ENCODE results near the gene SMIM28.

SMIM28 gene

DNA sequence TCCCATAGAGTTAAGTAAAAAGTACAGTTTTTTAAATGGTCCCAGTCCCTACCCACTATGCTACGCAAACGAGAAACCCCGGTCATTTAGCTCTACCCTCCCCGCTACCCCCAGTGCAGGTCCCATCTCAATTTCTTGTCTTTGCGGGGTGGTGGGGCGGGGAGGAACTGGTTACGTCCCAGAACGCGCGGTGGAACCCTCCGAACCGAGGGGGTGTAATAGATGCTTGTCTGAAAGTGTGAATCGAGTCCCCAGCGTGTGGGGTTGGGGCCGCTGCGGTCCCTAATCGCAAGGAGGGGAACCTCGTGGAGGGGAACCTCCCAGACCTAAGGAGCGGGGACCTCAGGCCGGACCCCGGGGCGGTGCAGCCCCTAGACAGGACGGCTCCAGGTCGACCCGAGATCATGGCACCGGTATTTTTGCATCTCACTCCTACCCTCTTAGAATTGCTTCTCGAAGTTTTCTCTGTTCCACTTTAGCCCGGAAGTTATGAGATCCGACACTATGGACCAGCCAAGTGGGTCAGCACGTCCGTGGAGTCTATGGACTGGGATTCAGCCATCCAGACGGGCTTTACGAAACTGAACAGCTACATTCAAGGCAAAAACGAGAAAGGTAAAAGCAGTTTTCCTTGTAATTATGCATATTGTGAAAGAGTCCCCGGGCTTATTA is 27.1 kb downstream of the SMIM28 start (continued):
- TF ChIP-seq, protein P1, sequence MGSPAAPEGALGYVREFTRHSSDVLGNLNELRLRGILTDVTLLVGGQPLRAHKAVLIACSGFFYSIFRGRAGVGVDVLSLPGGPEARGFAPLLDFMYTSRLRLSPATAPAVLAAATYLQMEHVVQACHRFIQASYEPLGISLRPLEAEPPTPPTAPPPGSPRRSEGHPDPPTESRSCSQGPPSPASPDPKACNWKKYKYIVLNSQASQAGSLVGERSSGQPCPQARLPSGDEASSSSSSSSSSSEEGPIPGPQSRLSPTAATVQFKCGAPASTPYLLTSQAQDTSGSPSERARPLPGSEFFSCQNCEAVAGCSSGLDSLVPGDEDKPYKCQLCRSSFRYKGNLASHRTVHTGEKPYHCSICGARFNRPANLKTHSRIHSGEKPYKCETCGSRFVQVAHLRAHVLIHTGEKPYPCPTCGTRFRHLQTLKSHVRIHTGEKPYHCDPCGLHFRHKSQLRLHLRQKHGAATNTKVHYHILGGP (tag by site-specific recombination; IDR thresholded peaks at IDR 0.05) = no peak
- TF ChIP-seq, protein P2, sequence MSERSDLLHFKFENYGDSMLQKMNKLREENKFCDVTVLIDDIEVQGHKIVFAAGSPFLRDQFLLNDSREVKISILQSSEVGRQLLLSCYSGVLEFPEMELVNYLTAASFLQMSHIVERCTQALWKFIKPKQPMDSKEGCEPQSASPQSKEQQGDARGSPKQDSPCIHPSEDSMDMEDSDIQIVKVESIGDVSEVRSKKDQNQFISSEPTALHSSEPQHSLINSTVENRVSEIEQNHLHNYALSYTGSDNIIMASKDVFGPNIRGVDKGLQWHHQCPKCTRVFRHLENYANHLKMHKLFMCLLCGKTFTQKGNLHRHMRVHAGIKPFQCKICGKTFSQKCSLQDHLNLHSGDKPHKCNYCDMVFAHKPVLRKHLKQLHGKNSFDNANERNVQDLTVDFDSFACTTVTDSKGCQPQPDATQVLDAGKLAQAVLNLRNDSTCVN (tag by site-specific recombination; optimal IDR thresholded peaks at IDR 0.05) = no peak
- TF ChIP-seq ZBTB48 (tag by site-specific recombination; IDR thresholded peaks at IDR 0.05) (peak; percentile 76; the same call in 1 of the 2 replicates), KLF10 (tag by site-specific recombination; IDR thresholded peaks at IDR 0.05) (no peak), ZBTB1 (tag by site-specific recombination; IDR thresholded peaks at IDR 0.05) (no peak), ZFP37 (tag by site-specific recombination; IDR thresholded peaks at IDR 0.05) (no peak), BCL11B (tag by site-specific recombination; IDR thresholded peaks at IDR 0.05; ENCODE audit: low read depth) (no peak), ZNF660 (tag by site-specific recombination; IDR thresholded peaks at IDR 0.05) (no peak), ZNF211 (tag by site-specific recombination; IDR thresholded peaks at IDR 0.05; ENCODE audit: low read depth) (no peak), SP2 (tag by site-specific recombination; IDR thresholded peaks at IDR 0.05) (peak; percentile 21), ZNF350 (tag by site-specific recombination; IDR thresholded peaks at IDR 0.05) (no peak), ZNF658 (tag by site-specific recombination; IDR thresholded peaks at IDR 0.05) (no peak), ZNF169 (tag by site-specific recombination; IDR thresholded peaks at IDR 0.05) (no peak), ZNF223 (tag by site-specific recombination; IDR thresholded peaks at IDR 0.05) (no peak), ZNF426 (tag by site-specific recombination; IDR thresholded peaks at IDR 0.05) (no peak), ZNF335 (tag by site-specific recombination; conservative IDR thresholded peaks at IDR 0.05) (peak; percentile 59)
- TF ChIP-seq, protein P3, sequence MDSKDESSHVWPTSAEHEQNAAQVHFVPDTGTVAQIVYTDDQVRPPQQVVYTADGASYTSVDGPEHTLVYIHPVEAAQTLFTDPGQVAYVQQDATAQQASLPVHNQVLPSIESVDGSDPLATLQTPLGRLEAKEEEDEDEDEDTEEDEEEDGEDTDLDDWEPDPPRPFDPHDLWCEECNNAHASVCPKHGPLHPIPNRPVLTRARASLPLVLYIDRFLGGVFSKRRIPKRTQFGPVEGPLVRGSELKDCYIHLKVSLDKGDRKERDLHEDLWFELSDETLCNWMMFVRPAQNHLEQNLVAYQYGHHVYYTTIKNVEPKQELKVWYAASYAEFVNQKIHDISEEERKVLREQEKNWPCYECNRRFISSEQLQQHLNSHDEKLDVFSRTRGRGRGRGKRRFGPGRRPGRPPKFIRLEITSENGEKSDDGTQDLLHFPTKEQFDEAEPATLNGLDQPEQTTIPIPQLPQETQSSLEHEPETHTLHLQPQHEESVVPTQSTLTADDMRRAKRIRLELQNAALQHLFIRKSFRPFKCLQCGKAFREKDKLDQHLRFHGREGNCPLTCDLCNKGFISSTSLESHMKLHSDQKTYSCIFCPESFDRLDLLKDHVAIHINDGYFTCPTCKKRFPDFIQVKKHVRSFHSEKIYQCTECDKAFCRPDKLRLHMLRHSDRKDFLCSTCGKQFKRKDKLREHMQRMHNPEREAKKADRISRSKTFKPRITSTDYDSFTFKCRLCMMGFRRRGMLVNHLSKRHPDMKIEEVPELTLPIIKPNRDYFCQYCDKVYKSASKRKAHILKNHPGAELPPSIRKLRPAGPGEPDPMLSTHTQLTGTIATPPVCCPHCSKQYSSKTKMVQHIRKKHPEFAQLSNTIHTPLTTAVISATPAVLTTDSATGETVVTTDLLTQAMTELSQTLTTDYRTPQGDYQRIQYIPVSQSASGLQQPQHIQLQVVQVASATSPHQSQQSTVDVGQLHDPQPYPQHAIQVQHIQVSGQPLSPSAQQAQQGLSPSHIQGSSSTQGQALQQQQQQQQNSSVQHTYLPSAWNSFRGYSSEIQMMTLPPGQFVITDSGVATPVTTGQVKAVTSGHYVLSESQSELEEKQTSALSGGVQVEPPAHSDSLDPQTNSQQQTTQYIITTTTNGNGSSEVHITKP (tag by site-specific recombination; IDR thresholded peaks at IDR 0.05) = peak; percentile 72
- TF ChIP-seq, protein P4, sequence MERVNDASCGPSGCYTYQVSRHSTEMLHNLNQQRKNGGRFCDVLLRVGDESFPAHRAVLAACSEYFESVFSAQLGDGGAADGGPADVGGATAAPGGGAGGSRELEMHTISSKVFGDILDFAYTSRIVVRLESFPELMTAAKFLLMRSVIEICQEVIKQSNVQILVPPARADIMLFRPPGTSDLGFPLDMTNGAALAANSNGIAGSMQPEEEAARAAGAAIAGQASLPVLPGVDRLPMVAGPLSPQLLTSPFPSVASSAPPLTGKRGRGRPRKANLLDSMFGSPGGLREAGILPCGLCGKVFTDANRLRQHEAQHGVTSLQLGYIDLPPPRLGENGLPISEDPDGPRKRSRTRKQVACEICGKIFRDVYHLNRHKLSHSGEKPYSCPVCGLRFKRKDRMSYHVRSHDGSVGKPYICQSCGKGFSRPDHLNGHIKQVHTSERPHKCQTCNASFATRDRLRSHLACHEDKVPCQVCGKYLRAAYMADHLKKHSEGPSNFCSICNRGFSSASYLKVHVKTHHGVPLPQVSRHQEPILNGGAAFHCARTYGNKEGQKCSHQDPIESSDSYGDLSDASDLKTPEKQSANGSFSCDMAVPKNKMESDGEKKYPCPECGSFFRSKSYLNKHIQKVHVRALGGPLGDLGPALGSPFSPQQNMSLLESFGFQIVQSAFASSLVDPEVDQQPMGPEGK (tag by site-specific recombination; IDR thresholded peaks at IDR 0.05) = peak; percentile 12; the same call in 1 of the 2 replicates
- TF ChIP-seq, protein P5, sequence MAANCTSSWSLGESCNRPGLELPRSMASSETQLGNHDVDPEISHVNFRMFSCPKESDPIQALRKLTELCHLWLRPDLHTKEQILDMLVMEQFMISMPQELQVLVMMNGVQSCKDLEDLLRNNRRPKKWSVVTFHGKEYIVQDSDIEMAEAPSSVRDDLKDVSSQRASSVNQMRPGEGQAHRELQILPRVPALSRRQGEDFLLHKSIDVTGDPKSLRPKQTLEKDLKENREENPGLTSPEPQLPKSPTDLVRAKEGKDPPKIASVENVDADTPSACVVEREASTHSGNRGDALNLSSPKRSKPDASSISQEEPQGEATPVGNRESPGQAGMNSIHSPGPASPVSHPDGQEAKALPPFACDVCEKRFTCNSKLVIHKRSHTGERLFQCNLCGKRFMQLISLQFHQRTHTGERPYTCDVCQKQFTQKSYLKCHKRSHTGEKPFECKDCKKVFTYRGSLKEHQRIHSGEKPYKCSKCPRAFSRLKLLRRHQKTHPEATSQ (tag by site-specific recombination; IDR thresholded peaks at IDR 0.05) = no peak

All from HEK293 (cell line).